ENCODE measurements around the gene USP17L21.
"Not testable (repeated sequence)": the region's sequence is repeated elsewhere in the genome, so short reads cannot be mapped to it uniquely, and the experiment has no call there.

The USP17L21 gene

GRCh38 chr4:9262572-9262971 is at the start of gene USP17L21:
TSS of gene USP17L21 (plus strand) at chr4:9262872. CDS start at chr4:9262872, 0 bp downstream.
- not testable (repeated sequence) for TF ChIP-seq CTCF (IDR thresholded peaks at IDR 0.05)

- TF ChIP-seq CTCF (IDR thresholded peaks at IDR 0.05): not testable (repeated sequence)
Measured at GRCh38 chr4:9215105-9215504, 47.6 kb upstream of the USP17L21 start, which contains the start of gene USP17L11. TSS of gene USP17L11 (plus strand) at chr4:9215405. CDS start at chr4:9215405, 0 bp downstream.

GRCh38 chr4:9219852-9220251 is 42.8 kb upstream of the USP17L21 start, which contains the start of gene USP17L12:
TSS of gene USP17L12 (plus strand) at chr4:9220152. CDS start at chr4:9220152, 0 bp downstream.
- TF ChIP-seq CTCF (IDR thresholded peaks at IDR 0.05): not testable (repeated sequence)

- not testable (repeated sequence) for TF ChIP-seq CTCF (IDR thresholded peaks at IDR 0.05)
Measured at GRCh38 chr4:9224596-9224995, 38.1 kb upstream of the USP17L21 start, which contains the start of gene USP17L13. TSS of gene USP17L13 (plus strand) at chr4:9224896. CDS start at chr4:9224896, 0 bp downstream.

- not testable (repeated sequence) for TF ChIP-seq CTCF (IDR thresholded peaks at IDR 0.05)
Measured at GRCh38 chr4:9234085-9234484, 28.6 kb upstream of the USP17L21 start, which contains the start of gene USP17L15. TSS of gene USP17L15 (plus strand) at chr4:9234385. CDS start at chr4:9234385, 0 bp downstream.

- not testable (repeated sequence) for TF ChIP-seq CTCF (IDR thresholded peaks at IDR 0.05)
Measured at GRCh38 chr4:9243579-9243978, 19.1 kb upstream of the USP17L21 start, which contains the start of gene USP17L17. TSS of gene USP17L17 (plus strand) at chr4:9243879. CDS start at chr4:9243879, 0 bp downstream.

- TF ChIP-seq CTCF (IDR thresholded peaks at IDR 0.05): not testable (repeated sequence)
Measured at GRCh38 chr4:9247953-9248680, 14.6 kb upstream of the USP17L21 start, which contains the start of gene USP17L18. TSS of gene USP17L18 (plus strand) at chr4:9248630. CDS start at chr4:9248630, 0 bp downstream.

Measured in LNCAP (cell line).